HUES64 (cell line): ENCODE measurements around the gene FRY.

ENCODE experiments used
- H3K27ac ChIP-seq: 2 replicates; pipeline ENCODE4 v1.7.0; 2013; ENCODE audit warnings: low read depth, low read length, inconsistent platforms
- H3K27me3 ChIP-seq: 2 replicates; pipeline ENCODE4 v1.6.1; 2013; ENCODE audit warnings: mild to moderate bottlenecking, low read length; ENCODE audit not compliant: insufficient read depth
- H3K36me3 ChIP-seq: 2 replicates; pipeline ENCODE4 v1.6.1; 2013; ENCODE audit warnings: mild to moderate bottlenecking, low read length; ENCODE audit not compliant: insufficient read depth
- H3K4me1 ChIP-seq: 2 replicates; pipeline ENCODE4 v1.6.1; 2013; ENCODE audit warnings: mild to moderate bottlenecking, low read length, moderate library complexity; ENCODE audit not compliant: insufficient read depth
- H3K4me3 ChIP-seq: 2 replicates; pipeline ENCODE4 v1.5.1; 2013; ENCODE audit warnings: mild to moderate bottlenecking, low read length, moderate library complexity
- H3K9ac ChIP-seq: 2 replicates; pipeline ENCODE4 v1.6.1; 2013; ENCODE audit warnings: mild to moderate bottlenecking, low read depth, low read length
- H3K9me3 ChIP-seq: 2 replicates; pipeline ENCODE4 v1.6.1; 2013; ENCODE audit warnings: low read depth, low read length; ENCODE audit not compliant: insufficient read depth
- WGBS: fragments of 150-250, 120-280 bp; methylation state at CpG from one replicate; pipeline ENCODE4 v1.1.7; 2013; ENCODE audit warnings: missing lambda C conversion rate; 5-methylcytosine and 5-hydroxymethylcytosine counted together

FRY gene

GRCh38 chr13:32214071-32214470 lies 182.5 kb downstream of the FRY start:
- no peaks in the 10 kb centered on the region for H3K9me3 ChIP-seq
- H3K4me1 ChIP-seq: no peaks in the 10 kb centered on the region
- H3K4me3 ChIP-seq: no peak overlapping the region
- no peak overlapping the region for H3K9ac ChIP-seq
- WGBS: 94% methylated on average over 4 of the region's 4 CpGs
- no peaks in the 10 kb centered on the region for H3K36me3 ChIP-seq
- H3K27me3 ChIP-seq: no peaks in the 10 kb centered on the region
- H3K27ac ChIP-seq: no peak overlapping the region

DNA sequence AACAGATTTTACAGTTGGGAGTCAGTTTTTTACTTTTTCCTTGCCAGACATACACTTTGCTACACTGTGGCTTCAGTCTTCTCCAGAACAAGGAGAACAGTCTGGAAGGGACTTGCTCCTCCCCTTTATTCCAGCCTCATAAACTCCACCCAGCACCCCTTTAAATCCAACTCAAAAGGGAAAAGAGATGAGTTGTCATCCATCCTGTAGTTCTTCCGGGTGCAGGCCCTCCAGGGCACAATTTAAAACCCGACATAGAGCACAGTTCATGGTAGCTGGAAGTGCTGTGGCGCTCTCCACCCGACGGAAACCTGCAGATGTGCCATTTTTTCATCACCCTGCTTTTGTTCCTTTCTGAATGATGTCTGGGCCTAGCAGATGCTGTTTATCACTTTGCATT lies 184.7 kb downstream of the FRY start:
- H3K4me3 ChIP-seq: no peak overlapping the region
- 90% methylated on average over 5 of the region's 5 CpGs for WGBS
- H3K4me1 ChIP-seq: no peaks in the 10 kb centered on the region
- H3K36me3 ChIP-seq: no peaks in the 10 kb centered on the region
- H3K27me3 ChIP-seq: no peaks in the 10 kb centered on the region
- H3K27ac ChIP-seq: no peak overlapping the region
- no peaks in the 10 kb centered on the region for H3K9me3 ChIP-seq
- H3K9ac ChIP-seq: no peak overlapping the region

DNA sequence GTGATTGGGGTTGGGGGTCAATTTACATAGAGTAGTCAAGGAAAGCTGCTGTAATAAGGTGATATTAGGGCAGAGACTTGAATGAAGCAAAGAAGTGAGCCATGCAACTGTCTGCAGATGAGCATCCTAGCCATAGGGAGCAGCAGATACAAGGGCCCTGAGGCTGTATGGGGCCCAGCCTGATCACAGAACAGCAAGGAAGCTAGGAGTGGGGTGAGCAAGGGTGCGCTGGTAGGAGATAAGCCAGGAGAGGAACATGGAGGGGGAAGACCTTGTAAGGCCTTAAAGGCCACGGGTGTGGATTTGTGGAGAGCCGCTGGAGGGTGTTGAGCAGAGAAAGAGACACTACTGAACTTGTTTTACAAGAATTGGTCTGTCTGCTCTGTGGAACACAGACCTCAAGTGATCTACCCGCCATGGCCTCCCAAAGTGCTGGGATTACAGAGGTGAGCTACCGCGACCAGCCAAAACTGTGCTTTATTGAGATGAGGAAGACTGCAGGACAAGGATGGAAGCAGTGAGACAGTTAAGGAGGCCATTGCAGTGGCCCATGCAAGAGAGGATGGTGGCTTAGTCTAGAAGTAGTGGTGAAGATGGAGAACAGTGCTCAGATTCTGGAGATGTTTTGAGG lies 190.6 kb downstream of the FRY start:
- Histone ChIP-seq H3K9me3 (no peaks in the 10 kb centered on the region), H3K9ac (no peak overlapping the region), H3K36me3 (0 out of 2 replicates have a peak, but pooled peaks cover 3% of the 10 kb centered on the region), H3K4me3 (no peak overlapping the region), H3K4me1 (no peaks in the 10 kb centered on the region; the same call in 1 of the 2 replicates), H3K27me3 (no peaks in the 10 kb centered on the region), H3K27ac (no peak overlapping the region)
- 95% methylated on average over 6 of the region's 6 CpGs for WGBS

DNA sequence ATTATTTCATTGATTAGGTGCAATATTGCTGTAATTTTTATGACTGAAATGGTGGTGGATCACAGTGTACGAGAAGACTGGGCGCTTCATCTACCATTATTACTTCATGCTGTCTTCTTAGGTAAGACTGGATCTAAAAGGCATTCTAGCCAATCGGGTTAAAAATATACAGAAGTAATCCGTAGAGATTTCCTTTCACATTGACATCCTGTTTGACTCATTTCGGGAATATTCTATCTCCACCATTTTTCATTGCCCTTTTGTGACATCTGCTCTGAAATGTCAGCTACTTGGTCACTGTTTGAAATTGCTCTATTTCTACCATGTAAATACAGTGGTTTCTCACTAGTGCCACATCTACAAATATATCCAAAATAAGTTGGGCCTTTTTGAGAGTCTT lies 193.3 kb downstream of the FRY start:
- Histone ChIP-seq H3K9me3 (no peaks in the 10 kb centered on the region), H3K4me1 (no peaks in the 10 kb centered on the region; the same call in 1 of the 2 replicates), H3K4me3 (no peak overlapping the region), H3K27ac (no peak overlapping the region), H3K27me3 (no peaks in the 10 kb centered on the region), H3K9ac (no peak overlapping the region), H3K36me3 (0 out of 2 replicates have a peak, but pooled peaks cover 3% of the 10 kb centered on the region)
- WGBS: 95% methylated on average over 5 of the region's 5 CpGs

GRCh38 chr13:32225481-32225931 lies 193.9 kb downstream of the FRY start:
- H3K36me3 ChIP-seq: 0 out of 2 replicates have a peak, but pooled peaks cover 3% of the 10 kb centered on the region
- no peaks in the 10 kb centered on the region for H3K9me3 ChIP-seq
- H3K27me3 ChIP-seq: no peaks in the 10 kb centered on the region
- no peak overlapping the region for H3K27ac ChIP-seq
- no peak overlapping the region for H3K4me3 ChIP-seq
- H3K4me1 ChIP-seq: no peaks in the 10 kb centered on the region; the same call in 1 of the 2 replicates
- H3K9ac ChIP-seq: no peak overlapping the region
- 73% methylated on average over 5 of the region's 5 CpGs for WGBS

GRCh38 chr13:32228330-32229041 lies 196.9 kb downstream of the FRY start:
- H3K27me3 ChIP-seq: no peaks in the 10 kb centered on the region
- H3K4me1 ChIP-seq: no peaks in the 10 kb centered on the region; the same call in 1 of the 2 replicates
- H3K9me3 ChIP-seq: no peaks in the 10 kb centered on the region
- H3K9ac ChIP-seq: no peak overlapping the region
- 0 out of 2 replicates have a peak, but pooled peaks cover 3% of the 10 kb centered on the region for H3K36me3 ChIP-seq
- 87% methylated on average over 5 of the region's 5 CpGs for WGBS
- H3K4me3 ChIP-seq: no peak overlapping the region
- H3K27ac ChIP-seq: no peak overlapping the region

GRCh38 chr13:32229443-32229842 lies 197.9 kb downstream of the FRY start:
- H3K9ac ChIP-seq: no peak overlapping the region
- H3K4me1 ChIP-seq: no peaks in the 10 kb centered on the region; the same call in 1 of the 2 replicates
- no peak overlapping the region for H3K4me3 ChIP-seq
- 0 out of 2 replicates have a peak, but pooled peaks cover 3% of the 10 kb centered on the region for H3K36me3 ChIP-seq
- no peak overlapping the region for H3K27ac ChIP-seq
- WGBS: 96% methylated on average over 3 of the region's 3 CpGs
- H3K9me3 ChIP-seq: no peaks in the 10 kb centered on the region
- H3K27me3 ChIP-seq: no peaks in the 10 kb centered on the region

DNA sequence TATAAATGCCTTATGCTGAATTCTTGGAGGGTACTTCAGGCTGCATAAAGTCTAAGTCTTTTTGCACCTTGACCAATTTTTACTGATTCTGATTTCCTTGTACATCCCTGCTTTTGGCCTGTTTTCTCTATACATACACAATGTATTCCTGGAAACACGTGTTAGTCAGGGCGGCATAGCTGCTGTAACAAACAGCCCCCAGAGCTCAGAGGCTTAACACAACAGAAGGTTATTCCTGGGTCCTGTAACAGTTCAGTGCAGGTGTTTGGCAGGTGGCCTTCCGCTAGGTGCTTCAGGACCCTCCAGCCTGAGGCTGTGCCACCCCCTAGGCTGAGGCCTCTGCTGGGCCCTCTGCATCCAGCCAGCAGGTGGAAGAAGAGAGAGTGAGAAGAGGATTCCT lies 200.7 kb downstream of the FRY start:
- Histone ChIP-seq H3K9ac (no peak overlapping the region), H3K4me3 (no peak overlapping the region), H3K27me3 (no peaks in the 10 kb centered on the region), H3K9me3 (no peaks in the 10 kb centered on the region), H3K4me1 (no peaks in the 10 kb centered on the region), H3K27ac (no peak overlapping the region), H3K36me3 (no peaks in the 10 kb centered on the region)
- 94% methylated on average over 3 of the region's 3 CpGs for WGBS

- Histone ChIP-seq H3K27ac (no peak overlapping the region), H3K4me1 (no peaks in the 10 kb centered on the region), H3K27me3 (no peaks in the 10 kb centered on the region), H3K9me3 (no peaks in the 10 kb centered on the region), H3K36me3 (no peaks in the 10 kb centered on the region), H3K9ac (no peak overlapping the region), H3K4me3 (no peak overlapping the region)
- WGBS: 92% methylated on average over 2 of the region's 2 CpGs
These were observed 201.5 kb downstream of the FRY start for GRCh38 chr13:32233062-32233461.

DNA sequence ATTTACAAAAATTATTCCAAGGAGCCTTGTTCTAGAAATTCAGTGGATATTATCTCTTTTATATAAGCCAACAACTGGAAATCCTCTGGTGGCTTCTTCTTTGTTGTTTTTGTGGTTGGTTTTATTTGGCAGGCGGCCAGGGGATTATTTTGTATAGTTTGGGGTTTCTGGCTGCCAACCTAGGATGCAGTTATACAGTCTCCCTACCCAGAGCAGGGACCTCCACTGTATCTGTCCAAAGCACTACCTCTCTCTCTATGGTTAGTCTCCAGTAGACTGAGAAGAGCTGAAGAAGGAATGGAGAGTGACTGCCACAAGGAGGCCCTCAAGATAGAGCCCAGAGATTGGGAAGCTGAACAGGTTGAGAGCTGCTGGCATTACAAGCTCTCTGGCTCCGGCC lies 203.3 kb downstream of the FRY start:
- Histone ChIP-seq H3K9ac (no peak overlapping the region), H3K9me3 (no peaks in the 10 kb centered on the region), H3K27me3 (no peaks in the 10 kb centered on the region), H3K27ac (no peak overlapping the region), H3K4me3 (no peak overlapping the region), H3K4me1 (no peaks in the 10 kb centered on the region), H3K36me3 (no peaks in the 10 kb centered on the region)
- WGBS: 98% methylated on average over 2 of the region's 2 CpGs

- Histone ChIP-seq H3K9ac (no peak overlapping the region), H3K4me1 (no peaks in the 10 kb centered on the region), H3K27me3 (no peaks in the 10 kb centered on the region), H3K27ac (no peak overlapping the region), H3K36me3 (no peaks in the 10 kb centered on the region), H3K4me3 (no peak overlapping the region), H3K9me3 (no peaks in the 10 kb centered on the region)
- WGBS: 92% methylated on average over 6 of the region's 6 CpGs
These were observed 206.1 kb downstream of the FRY start for GRCh38 chr13:32237681-32238080.
